Measurements from ENCODE around the gene TSPAN18.

DNA sequence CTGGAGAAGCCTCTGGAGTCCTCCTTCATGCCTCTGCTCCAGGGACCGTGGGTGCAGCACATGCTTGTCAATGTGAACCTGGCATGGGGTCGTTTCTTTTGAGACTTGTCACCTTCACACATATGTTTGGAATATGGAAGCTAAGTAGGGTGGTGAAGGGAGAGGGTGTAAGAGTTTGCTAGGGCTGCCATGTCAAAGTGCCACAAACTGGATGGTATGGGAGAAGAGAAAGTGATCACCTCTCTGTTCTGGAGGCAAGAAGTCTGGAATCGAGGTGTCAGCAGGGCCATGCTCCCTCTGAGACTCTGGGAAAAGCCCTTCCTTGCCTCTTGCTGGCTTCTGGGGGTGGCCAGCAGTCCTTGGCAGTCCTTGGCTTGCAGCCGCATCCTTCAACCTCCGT lies 8.7 kb upstream of the TSPAN18 start:
- TF ChIP-seq, protein P1, sequence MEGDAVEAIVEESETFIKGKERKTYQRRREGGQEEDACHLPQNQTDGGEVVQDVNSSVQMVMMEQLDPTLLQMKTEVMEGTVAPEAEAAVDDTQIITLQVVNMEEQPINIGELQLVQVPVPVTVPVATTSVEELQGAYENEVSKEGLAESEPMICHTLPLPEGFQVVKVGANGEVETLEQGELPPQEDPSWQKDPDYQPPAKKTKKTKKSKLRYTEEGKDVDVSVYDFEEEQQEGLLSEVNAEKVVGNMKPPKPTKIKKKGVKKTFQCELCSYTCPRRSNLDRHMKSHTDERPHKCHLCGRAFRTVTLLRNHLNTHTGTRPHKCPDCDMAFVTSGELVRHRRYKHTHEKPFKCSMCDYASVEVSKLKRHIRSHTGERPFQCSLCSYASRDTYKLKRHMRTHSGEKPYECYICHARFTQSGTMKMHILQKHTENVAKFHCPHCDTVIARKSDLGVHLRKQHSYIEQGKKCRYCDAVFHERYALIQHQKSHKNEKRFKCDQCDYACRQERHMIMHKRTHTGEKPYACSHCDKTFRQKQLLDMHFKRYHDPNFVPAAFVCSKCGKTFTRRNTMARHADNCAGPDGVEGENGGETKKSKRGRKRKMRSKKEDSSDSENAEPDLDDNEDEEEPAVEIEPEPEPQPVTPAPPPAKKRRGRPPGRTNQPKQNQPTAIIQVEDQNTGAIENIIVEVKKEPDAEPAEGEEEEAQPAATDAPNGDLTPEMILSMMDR (IDR thresholded peaks at IDR 0.05; ENCODE audit: control extremely low read depth in 1 of 3, insufficient read depth in 1 of 3, low read depth in 1 of 3, low read length in 3 of 3), result no peak
- no peak for TF ChIP-seq GABPA (IDR thresholded peaks at IDR 0.05; ENCODE audit: borderline replicate concordance, insufficient read depth, low read length)
- no peak for TF ChIP-seq RFX5 (IDR thresholded peaks at IDR 0.05; ENCODE audit: borderline replicate concordance, low read depth, low read length)
- TF ChIP-seq EZH2 (IDR thresholded peaks at IDR 0.05; ENCODE audit: low read depth, low read length, severe bottlenecking), result no peak
- no peak for TF ChIP-seq ASH2L (IDR thresholded peaks at IDR 0.05; ENCODE audit: low read length)
